Astrocyte (in vitro differentiated cells and primary cell): ENCODE data around the gene ARMH3. TPM values are rescaled to one million over a fixed set of nuclear protein-coding genes. Genes with fewer than 3 reads are reported as not detected.
A peak's percentile ranks its signal among the peaks of the same experiment; 100 is the strongest.

Source experiments
- DNase-seq: peaks from one replicate; pipeline ENCODE4 v3.0.0-alpha.2; 2010; ENCODE audit warnings: low read depth
- FAIRE-seq: peaks from 2 replicates; lab custom pipeline; 2011; peaks lifted over from hg19 to GRCh38; lab: Jason Lieb, UNC
- H2AFZ ChIP-seq: 2 replicates; pipeline ENCODE4 v1.6.0; 2012; ENCODE audit warnings: low read depth, low read length, inconsistent platforms
- H3K27ac ChIP-seq: 2 replicates; pipeline ENCODE4 v1.5.1; 2011; ENCODE audit warnings: low read depth, low read length, inconsistent platforms
- H3K27me3 ChIP-seq: 2 replicates; pipeline ENCODE4 v1.6.0; 2011; ENCODE audit warnings: low read length, inconsistent platforms; ENCODE audit not compliant: insufficient read depth
- H3K36me3 ChIP-seq: 2 replicates; pipeline ENCODE4 v1.5.1; 2011; ENCODE audit warnings: low read length, inconsistent platforms; ENCODE audit not compliant: insufficient read depth
- H3K4me1 ChIP-seq: 2 replicates; pipeline ENCODE4 v1.5.1; 2011; ENCODE audit warnings: low read length, inconsistent platforms; ENCODE audit not compliant: insufficient read depth
- H3K4me2 ChIP-seq: 2 replicates; pipeline ENCODE4 v1.6.0; 2012; ENCODE audit warnings: low read length, inconsistent platforms
- H3K4me3 ChIP-seq: 2 replicates; pipeline ENCODE4 v1.5.1; 2011; ENCODE audit warnings: low read depth, mild to moderate bottlenecking, low read length, inconsistent platforms; ENCODE audit not compliant: insufficient read depth
- H3K79me2 ChIP-seq: 2 replicates; pipeline ENCODE4 v1.6.0; 2012; ENCODE audit warnings: mild to moderate bottlenecking, low read length, inconsistent platforms; ENCODE audit not compliant: insufficient read depth
- H3K9ac ChIP-seq: 2 replicates; pipeline ENCODE4 v1.6.0; 2012; ENCODE audit warnings: mild to moderate bottlenecking, low read length, inconsistent platforms
- H3K9me3 ChIP-seq: 2 replicates; pipeline ENCODE4 v1.5.1; 2012; ENCODE audit warnings: low read depth, mild to moderate bottlenecking, low read length, inconsistent platforms; ENCODE audit not compliant: insufficient read depth
- H4K20me1 ChIP-seq: 2 replicates; pipeline ENCODE4 v1.6.0; 2012; ENCODE audit warnings: low read length, inconsistent platforms; ENCODE audit not compliant: insufficient read depth
- H3K27ac Mint-ChIP-seq: one replicate; pipeline ENCODE4 v1.8.0; 2021; ENCODE audit warnings: mild to moderate bottlenecking, mixed read lengths; ENCODE audit not compliant: unreplicated experiment
- H3K27me3 Mint-ChIP-seq: one replicate; pipeline ENCODE4 v1.8.0; 2021; ENCODE audit warnings: low read depth, mixed read lengths; ENCODE audit not compliant: unreplicated experiment
- H3K36me3 Mint-ChIP-seq: one replicate; pipeline ENCODE4 v1.8.0; 2021; ENCODE audit warnings: low read depth, mixed read lengths; ENCODE audit not compliant: unreplicated experiment
- H3K4me1 Mint-ChIP-seq: one replicate; pipeline ENCODE4 v1.8.0; 2021; ENCODE audit warnings: low read depth, mixed read lengths; ENCODE audit not compliant: unreplicated experiment
- H3K4me3 Mint-ChIP-seq: one replicate; pipeline ENCODE4 v1.8.0; 2021; ENCODE audit warnings: mild to moderate bottlenecking, moderate library complexity, mixed read lengths; ENCODE audit not compliant: unreplicated experiment
- H3K9me3 Mint-ChIP-seq: one replicate; pipeline ENCODE4 v1.8.0; 2021; ENCODE audit warnings: mild to moderate bottlenecking, mixed read lengths; ENCODE audit not compliant: unreplicated experiment
- EZH2 ChIP-seq: IDR thresholded peaks from 2 replicates; pipeline ENCODE4 v1.6.1; 2012; ENCODE audit warnings: mild to moderate bottlenecking, low read length, inconsistent platforms; ENCODE audit not compliant: insufficient read depth
- total RNA-seq: library from RNA; stranded (reverse); gene quantifications from 2 replicates; pipeline ENCODE4 v1.2.1, GENCODE V29; 2021
- TF ChIP-seq, protein P1 (sequence below): IDR thresholded peaks from 2 replicates; pipeline ENCODE4 v1.5.1; 2011; ENCODE audit warnings: low read depth, mild to moderate bottlenecking, inconsistent platforms, low read length, moderate library complexity; ENCODE audit not compliant: insufficient read depth

The ARMH3 gene
- total RNA-seq, 1 donor from 2014 or later: 22.6 TPM

DNA sequence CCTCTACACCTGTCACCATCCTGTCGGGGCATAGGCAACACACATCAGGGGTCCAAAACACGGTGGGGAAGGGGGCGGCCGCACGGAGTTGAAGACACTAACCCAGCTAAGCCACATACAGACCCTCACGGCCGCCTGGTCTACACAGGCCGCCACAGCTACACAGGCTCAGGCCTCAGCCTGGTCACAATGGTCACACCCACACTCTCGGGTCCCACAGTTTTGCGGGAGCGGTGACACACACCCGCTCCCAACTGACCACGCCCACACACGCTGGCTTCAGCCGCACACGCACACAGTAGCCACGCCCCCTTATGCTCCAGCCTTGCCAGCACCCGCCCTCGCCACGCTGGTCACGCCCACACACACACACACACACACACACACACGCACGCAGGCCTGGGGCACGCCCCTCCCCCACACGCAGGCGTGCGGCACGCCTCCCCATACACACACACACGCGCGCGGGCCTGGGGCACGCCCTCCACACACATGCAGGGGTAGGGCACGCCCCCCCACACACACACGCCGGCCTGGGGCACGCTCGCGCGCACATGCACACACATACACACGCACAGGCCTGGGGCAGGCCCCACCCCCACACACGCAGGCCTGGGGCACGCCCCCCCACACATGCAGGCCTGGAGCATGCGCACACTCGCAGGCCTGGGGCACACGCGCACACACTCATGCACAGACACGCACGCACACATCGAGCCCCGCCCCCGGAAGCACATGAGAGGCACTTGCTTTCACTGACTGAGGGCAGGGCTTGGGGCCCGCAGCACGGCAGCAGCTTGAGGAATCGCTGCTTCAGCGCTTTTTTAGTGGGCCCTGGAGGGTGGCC is 225.4 kb downstream of the ARMH3 start:
- no peaks in the 10 kb centered on the region for H3K36me3 ChIP-seq
- Mint-ChIP-seq H3K27me3 (no peaks in the 10 kb centered on the region), H3K27ac (peak overlapping the region; percentile 75), H3K4me1 (peaks cover 11% of the 10 kb centered on the region), H3K36me3 (peaks cover 19% of the 10 kb centered on the region), H3K9me3 (no peaks in the 10 kb centered on the region), H3K4me3 (peak overlapping the region; percentile 78)
- H3K4me1 ChIP-seq: peaks cover 16% of the 10 kb centered on the region
- DNase-seq: peak; percentile 81
- H3K9me3 ChIP-seq: no peaks in the 10 kb centered on the region
- H3K27me3 ChIP-seq: no peaks in the 10 kb centered on the region
- no peaks in the 10 kb centered on the region for H3K79me2 ChIP-seq
- peak overlapping the region; percentile 47 for H3K9ac ChIP-seq
- H3K4me2 ChIP-seq: peak overlapping the region; percentile 97
- H2AFZ ChIP-seq: peak overlapping the region; percentile 85
- no peak for FAIRE-seq
- TF ChIP-seq, protein P1, sequence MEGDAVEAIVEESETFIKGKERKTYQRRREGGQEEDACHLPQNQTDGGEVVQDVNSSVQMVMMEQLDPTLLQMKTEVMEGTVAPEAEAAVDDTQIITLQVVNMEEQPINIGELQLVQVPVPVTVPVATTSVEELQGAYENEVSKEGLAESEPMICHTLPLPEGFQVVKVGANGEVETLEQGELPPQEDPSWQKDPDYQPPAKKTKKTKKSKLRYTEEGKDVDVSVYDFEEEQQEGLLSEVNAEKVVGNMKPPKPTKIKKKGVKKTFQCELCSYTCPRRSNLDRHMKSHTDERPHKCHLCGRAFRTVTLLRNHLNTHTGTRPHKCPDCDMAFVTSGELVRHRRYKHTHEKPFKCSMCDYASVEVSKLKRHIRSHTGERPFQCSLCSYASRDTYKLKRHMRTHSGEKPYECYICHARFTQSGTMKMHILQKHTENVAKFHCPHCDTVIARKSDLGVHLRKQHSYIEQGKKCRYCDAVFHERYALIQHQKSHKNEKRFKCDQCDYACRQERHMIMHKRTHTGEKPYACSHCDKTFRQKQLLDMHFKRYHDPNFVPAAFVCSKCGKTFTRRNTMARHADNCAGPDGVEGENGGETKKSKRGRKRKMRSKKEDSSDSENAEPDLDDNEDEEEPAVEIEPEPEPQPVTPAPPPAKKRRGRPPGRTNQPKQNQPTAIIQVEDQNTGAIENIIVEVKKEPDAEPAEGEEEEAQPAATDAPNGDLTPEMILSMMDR: no peak
- no peak for TF ChIP-seq EZH2
- H4K20me1 ChIP-seq: peaks cover 1% of the 10 kb centered on the region
- peak overlapping the region; percentile 65 for H3K4me3 ChIP-seq
- peak overlapping the region; percentile 22 for H3K27ac ChIP-seq

DNA sequence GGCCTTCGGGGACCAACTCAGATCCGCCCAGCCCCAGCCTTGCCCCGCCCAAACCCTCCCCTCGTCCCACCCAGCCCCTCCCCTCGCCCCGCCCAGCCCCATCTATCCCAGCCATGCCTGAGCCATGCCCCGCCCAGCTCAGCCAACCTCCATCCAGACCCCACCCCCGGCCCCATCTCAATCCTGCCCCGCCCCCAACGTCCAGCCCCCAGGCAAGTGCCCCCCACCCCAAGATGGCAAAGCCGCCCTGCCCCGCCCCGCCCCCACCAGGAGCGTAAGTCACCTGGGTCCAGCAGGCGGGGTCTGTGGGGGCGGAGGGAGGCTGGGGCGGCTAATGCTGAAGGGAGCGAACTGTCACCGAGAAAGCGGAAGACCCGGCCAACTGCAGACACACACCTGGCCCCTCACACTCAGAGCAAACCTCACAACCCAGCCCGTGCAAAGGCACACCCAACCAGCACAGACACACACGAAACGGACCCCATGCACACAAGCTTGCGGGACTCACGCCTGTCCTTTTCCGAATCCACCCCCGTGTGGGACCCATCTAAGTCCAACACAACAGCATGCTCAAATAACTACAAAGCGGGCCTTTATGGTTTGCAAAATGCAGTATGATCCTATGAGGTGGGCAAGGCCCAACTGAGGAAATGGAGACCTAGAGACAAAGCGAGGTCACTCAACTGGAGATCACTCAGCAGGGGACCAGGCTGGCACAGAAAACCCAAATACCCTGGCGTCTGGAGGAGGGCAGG is 226.2 kb downstream of the ARMH3 start:
- FAIRE-seq: no peak
- Mint-ChIP-seq H3K9me3 (no peaks in the 10 kb centered on the region), H3K27me3 (no peaks in the 10 kb centered on the region), H3K4me3 (peak overlapping the region; percentile 78), H3K4me1 (peaks cover 11% of the 10 kb centered on the region), H3K36me3 (peaks cover 24% of the 10 kb centered on the region), H3K27ac (peak overlapping the region; percentile 75)
- Histone ChIP-seq H3K27ac (peak overlapping the region; percentile 33), H3K79me2 (no peaks in the 10 kb centered on the region), H3K9me3 (no peaks in the 10 kb centered on the region), H4K20me1 (no peaks in the 10 kb centered on the region), H3K36me3 (no peaks in the 10 kb centered on the region), H3K9ac (peak overlapping the region; percentile 47), H2AFZ (peak overlapping the region; percentile 85), H3K4me1 (peaks cover 16% of the 10 kb centered on the region), H3K27me3 (no peaks in the 10 kb centered on the region), H3K4me2 (peak overlapping the region; percentile 97), H3K4me3 (peak overlapping the region; percentile 65)
- DNase-seq: no peak
- TF ChIP-seq EZH2: no peak
- TF ChIP-seq, protein P1: no peak
